WTC11 (cell line): ENCODE measurements around the gene CFAP251. TPM values are rescaled to one million over a fixed set of nuclear protein-coding genes. Genes with fewer than 3 reads are reported as not detected.

Experiments
- ATAC-seq: fragments of 200-7000 bp; cut with Tn5 transposase; 2 replicates; pipeline ENCODE4 v1.10.0; 2021; ENCODE audit warnings: mild to moderate bottlenecking, moderate library complexity
- CTCF ChIA-PET: fragments of 300-600 bp; sonication (Branson Sonifier 250); formaldehyde crosslinking; loops from one replicate; lab custom pipeline; 2021; ENCODE audit warnings: antibody characterized with exemption; lab: Charles Lee
- POLR2A ChIA-PET: fragments of 350-600 bp; sonication (Branson Sonifier 250); formaldehyde crosslinking; loops from one replicate; lab custom pipeline; 2021; ENCODE audit warnings: antibody characterized with exemption; lab: Charles Lee
- DNase-seq: peaks from one replicate; pipeline ENCODE4 v3.0.0; 2021; ENCODE audit warnings: low spot score
- H3K27ac Mint-ChIP-seq: 2 replicates; pipeline ENCODE4 v1.8.0; 2021; ENCODE audit warnings: mixed read lengths
- H3K27me3 Mint-ChIP-seq: 2 replicates; pipeline ENCODE4 v1.8.0; 2021; ENCODE audit warnings: low read depth, mild to moderate bottlenecking, moderate library complexity, mixed read lengths
- H3K36me3 Mint-ChIP-seq: 2 replicates; pipeline ENCODE4 v1.8.0; 2021; ENCODE audit warnings: mixed read lengths
- H3K4me1 Mint-ChIP-seq: 2 replicates; pipeline ENCODE4 v1.8.0; 2022; ENCODE audit warnings: mixed read lengths
- H3K4me3 Mint-ChIP-seq: 2 replicates; pipeline ENCODE4 v1.8.0; 2021; ENCODE audit warnings: mild to moderate bottlenecking, moderate library complexity, mixed read lengths
- H3K9me3 Mint-ChIP-seq: 2 replicates; pipeline ENCODE4 v1.8.0; 2021; ENCODE audit warnings: mixed read lengths
- CREB1 ChIP-seq: sonication (generic); formaldehyde crosslinking; IDR thresholded peaks from 2 replicates; pipeline ENCODE4 v1.8.0; 2023; ENCODE audit warnings: mild to moderate bottlenecking, missing genetic modification reagents
- ELF4 ChIP-seq: sonication (generic); formaldehyde crosslinking; IDR thresholded peaks from 2 replicates; pipeline ENCODE4 v1.8.1; 2022; ENCODE audit warnings: low read depth, mild to moderate bottlenecking, moderate library complexity, missing genetic modification reagents
- GRHL2 ChIP-seq: fragments of 250-450 bp; sonication (Bioruptor Pico); IDR thresholded peaks from 2 replicates; pipeline ENCODE4 v1.8.0; 2022; ENCODE audit warnings: mild to moderate bottlenecking, moderate library complexity; ENCODE audit not compliant: insufficient replicate concordance, severe bottlenecking
- JUN ChIP-seq: sonication (generic); formaldehyde crosslinking; IDR thresholded peaks from 2 replicates; pipeline ENCODE4 v1.8.0; 2023; ENCODE audit warnings: mild to moderate bottlenecking, missing genetic modification reagents
- NR3C1 ChIP-seq: sonication (generic); formaldehyde crosslinking; conservative IDR thresholded peaks from 2 replicates; pipeline ENCODE4 v1.8.1; 2023; ENCODE audit warnings: low read depth, mild to moderate bottlenecking, missing genetic modification reagents
- PRDM15 ChIP-seq: sonication (generic); formaldehyde crosslinking; IDR thresholded peaks from 2 replicates; pipeline ENCODE4 v1.8.0; 2022; ENCODE audit warnings: missing genetic modification reagents
- RELA ChIP-seq: sonication (generic); formaldehyde crosslinking; IDR thresholded peaks from 2 replicates; pipeline ENCODE4 v1.8.1; 2022; ENCODE audit warnings: missing genetic modification reagents, mild to moderate bottlenecking, borderline replicate concordance
- SP1 ChIP-seq: sonication (generic); formaldehyde crosslinking; conservative IDR thresholded peaks from 2 replicates; pipeline ENCODE4 v1.8.1; 2022; ENCODE audit warnings: missing genetic modification reagents
- STAT6 ChIP-seq: sonication (generic); formaldehyde crosslinking; conservative IDR thresholded peaks from 2 replicates; pipeline ENCODE4 v1.8.1; 2023; ENCODE audit warnings: mild to moderate bottlenecking, low read depth, missing genetic modification reagents, moderate library complexity
- TEAD4 ChIP-seq: sonication (generic); formaldehyde crosslinking; IDR thresholded peaks from 2 replicates; pipeline ENCODE4 v1.8.0; 2022; ENCODE audit warnings: mild to moderate bottlenecking, missing genetic modification reagents
- USF2 ChIP-seq: sonication (generic); formaldehyde crosslinking; IDR thresholded peaks from 2 replicates; pipeline ENCODE4 v1.8.1; 2023; ENCODE audit warnings: mild to moderate bottlenecking, missing genetic modification reagents, moderate library complexity
- ZBTB43 ChIP-seq: sonication (generic); formaldehyde crosslinking; IDR thresholded peaks from 2 replicates; pipeline ENCODE4 v1.8.1; 2023; ENCODE audit warnings: mild to moderate bottlenecking, missing genetic modification reagents
- ZNF121 ChIP-seq: sonication (generic); formaldehyde crosslinking; IDR thresholded peaks from 2 replicates; pipeline ENCODE4 v1.8.0; 2023; ENCODE audit warnings: missing genetic modification reagents
- ZNF138 ChIP-seq: sonication (generic); formaldehyde crosslinking; conservative IDR thresholded peaks from 2 replicates; pipeline ENCODE4 v1.8.1; 2022; ENCODE audit warnings: mild to moderate bottlenecking, moderate library complexity, missing genetic modification reagents
- ZNF317 ChIP-seq: sonication (generic); formaldehyde crosslinking; IDR thresholded peaks from 2 replicates; pipeline ENCODE4 v1.8.1; 2023; ENCODE audit warnings: low read depth, mild to moderate bottlenecking, moderate library complexity, missing genetic modification reagents, borderline replicate concordance
- ZNF396 ChIP-seq: fragments of 250-450 bp; sonication (Bioruptor Pico); IDR thresholded peaks from 2 replicates; pipeline ENCODE4 v1.8.0; 2021; ENCODE audit warnings: mild to moderate bottlenecking, moderate library complexity, borderline replicate concordance
- ZNF671 ChIP-seq: fragments of 250-450 bp; sonication (Bioruptor Pico); IDR thresholded peaks from 2 replicates; pipeline ENCODE4 v1.8.0; 2021; ENCODE audit warnings: mild to moderate bottlenecking
- total RNA-seq: library from RNA; stranded (reverse); gene quantifications from 3 replicates; pipeline ENCODE4 v1.2.3, GENCODE V29; 2021

Gene CFAP251
- total RNA-seq, 1 experiment from 2014 or later: 3.1 TPM

GRCh38 chr12:121943926-121944325, 25.5 kb downstream of the CFAP251 start:
- no peak overlapping the region for H3K4me3 Mint-ChIP-seq
- H3K36me3 Mint-ChIP-seq: no peaks in the 10 kb centered on the region
- DNase-seq (no peak), ATAC-seq (no peak)
- H3K27ac Mint-ChIP-seq: no peak overlapping the region
- no peaks in the 10 kb centered on the region for H3K27me3 Mint-ChIP-seq
- H3K9me3 Mint-ChIP-seq: peaks cover 12% of the 10 kb centered on the region
- POLR2A ChIA-PET: no interaction called here
- H3K4me1 Mint-ChIP-seq: peaks cover 18% of the 10 kb centered on the region
- CTCF ChIA-PET: no interaction called here
- no peak for TF ChIP-seq CREB1
- TF ChIP-seq ELF4 (CRISPR knock-in tag): no peak
- no peak for TF ChIP-seq STAT6 (CRISPR knock-in tag)
- no peak for TF ChIP-seq ZNF121 (CRISPR knock-in tag)
- no peak for TF ChIP-seq USF2
- no peak for TF ChIP-seq NR3C1 (CRISPR knock-in tag)
- TF ChIP-seq ZNF671: no peak
- no peak for TF ChIP-seq RELA
- no peak for TF ChIP-seq JUN (CRISPR knock-in tag)
- no peak for TF ChIP-seq ZNF138 (CRISPR knock-in tag)
- no peak for TF ChIP-seq ZNF396 (CRISPR knock-in tag)
- no peak for TF ChIP-seq TEAD4
- TF ChIP-seq ZBTB43 (CRISPR knock-in tag): no peak
- TF ChIP-seq PRDM15 (CRISPR knock-in tag): no peak
- no peak for TF ChIP-seq GRHL2 (CRISPR knock-in tag)

- ATAC-seq: no peak
- Mint-ChIP-seq H3K27me3 (no peaks in the 10 kb centered on the region), H3K4me3 (no peak overlapping the region), H3K36me3 (no peaks in the 10 kb centered on the region), H3K9me3 (peaks cover 12% of the 10 kb centered on the region), H3K4me1 (peaks cover 11% of the 10 kb centered on the region), H3K27ac (no peak overlapping the region)
- TF ChIP-seq ZNF317 (CRISPR knock-in tag): peak; percentile 83
- TF ChIP-seq ZNF121 (CRISPR knock-in tag): peak; percentile 55; the same call in 1 of the 2 replicates
- TF ChIP-seq SP1 (CRISPR knock-in tag): no peak
- no peak for DNase-seq
- CTCF ChIA-PET: interaction anchor here (0.8 to 1.5 kb wide), 2 partner anchors 152 to 191 kb away, joined by 3 to 4 read pairs; partner anchors contain the start of gene RHOF
- POLR2A ChIA-PET: no interaction called here
Measured at GRCh38 chr12:121946313-121947025, 28.1 kb downstream of the CFAP251 start.
